Inferior parietal cortex (tissue), 1 donor: ENCODE results near the gene VIM.
A peak's percentile ranks its signal among the peaks of the same experiment; 100 is the strongest.
"Not testable (repeated sequence)": the region's sequence is repeated elsewhere in the genome, so short reads cannot be mapped to it uniquely, and the experiment has no call there.

ENCODE experiments used
- DNase-seq: peaks from one replicate; pipeline ENCODE4 v3.0.0-alpha.2; 2016; ENCODE audit errors: extremely low spot score

The VIM gene

GRCh38 chr10:17256627-17257026, 28.6 kb downstream of the VIM start:
- DNase-seq = no peak

- peak; percentile 85 for DNase-seq
These were observed 29.7 kb downstream of the VIM start for GRCh38 chr10:17257466-17258321.

- no peak for DNase-seq
These were observed 34.5 kb downstream of the VIM start for GRCh38 chr10:17262502-17262901.

- no peak for DNase-seq
These were observed 35.5 kb downstream of the VIM start for GRCh38 chr10:17263580-17263979.

GRCh38 chr10:17265468-17265867, 37.4 kb downstream of the VIM start:
- DNase-seq = no peak

- not testable (repeated sequence) for DNase-seq
These were observed 38.5 kb downstream of the VIM start for GRCh38 chr10:17266549-17266948.

- no peak for DNase-seq
These were observed 44.6 kb downstream of the VIM start for GRCh38 chr10:17272648-17273047.

GRCh38 chr10:17273403-17273802, 45.4 kb downstream of the VIM start:
- no peak for DNase-seq

GRCh38 chr10:17276756-17277424, 48.8 kb downstream of the VIM start:
- no peak for DNase-seq

- no peak for DNase-seq
These were observed 50.7 kb downstream of the VIM start for GRCh38 chr10:17278607-17279240.

- no peak for DNase-seq
These were observed 54.3 kb downstream of the VIM start for GRCh38 chr10:17282311-17282710.

- no peak for DNase-seq
These were observed 58.8 kb downstream of the VIM start for GRCh38 chr10:17286562-17287550.
